GM03348 (cell line): Measurements from ENCODE around the gene RNF126.
A peak's percentile ranks its signal among the peaks of the same experiment; 100 is the strongest.
"Not testable (repeated sequence)": the region's sequence is repeated elsewhere in the genome, so short reads cannot be mapped to it uniquely, and the experiment has no call there.

Experiments used
- DNase-seq: peaks from one replicate; pipeline ENCODE4 v3.0.0; 2012; ENCODE audit warnings: low spot score

The RNF126 gene

DNA sequence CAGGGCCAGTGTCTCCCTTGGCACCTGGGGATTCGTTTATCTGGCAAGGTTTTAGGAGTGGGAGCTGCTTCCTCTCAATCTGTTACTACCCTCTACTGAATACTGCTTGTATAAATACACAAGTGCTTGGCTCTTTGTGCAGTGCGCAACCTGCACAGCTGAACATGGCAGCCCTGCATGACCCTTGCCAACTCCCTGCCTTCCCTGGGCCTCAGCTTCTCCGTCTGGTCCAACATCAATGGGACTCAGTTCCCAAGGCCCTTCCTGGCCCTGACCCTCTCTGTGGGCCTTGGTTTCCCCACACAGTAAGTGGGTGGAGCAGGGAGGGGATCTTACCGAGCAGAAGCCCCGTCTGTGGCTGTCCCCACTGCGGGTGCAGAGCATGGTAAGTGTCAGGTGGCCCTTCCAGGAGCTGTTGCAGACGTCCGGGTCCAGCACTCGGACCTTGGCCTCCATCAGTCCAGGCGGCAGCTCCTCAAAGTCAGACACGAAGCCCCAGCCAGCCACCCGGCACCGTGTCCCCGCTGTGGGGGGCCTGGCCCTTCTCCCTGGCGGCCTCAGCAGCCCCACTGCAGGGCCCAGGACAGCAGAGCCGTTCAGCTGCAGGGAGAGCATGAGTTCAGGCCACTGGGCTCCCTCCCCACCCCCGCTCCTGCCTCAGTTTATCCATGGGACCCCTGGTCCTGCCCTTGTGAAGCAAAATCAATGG lies 23.7 kb upstream of the RNF126 start:
- DNase-seq, result no peak

DNA sequence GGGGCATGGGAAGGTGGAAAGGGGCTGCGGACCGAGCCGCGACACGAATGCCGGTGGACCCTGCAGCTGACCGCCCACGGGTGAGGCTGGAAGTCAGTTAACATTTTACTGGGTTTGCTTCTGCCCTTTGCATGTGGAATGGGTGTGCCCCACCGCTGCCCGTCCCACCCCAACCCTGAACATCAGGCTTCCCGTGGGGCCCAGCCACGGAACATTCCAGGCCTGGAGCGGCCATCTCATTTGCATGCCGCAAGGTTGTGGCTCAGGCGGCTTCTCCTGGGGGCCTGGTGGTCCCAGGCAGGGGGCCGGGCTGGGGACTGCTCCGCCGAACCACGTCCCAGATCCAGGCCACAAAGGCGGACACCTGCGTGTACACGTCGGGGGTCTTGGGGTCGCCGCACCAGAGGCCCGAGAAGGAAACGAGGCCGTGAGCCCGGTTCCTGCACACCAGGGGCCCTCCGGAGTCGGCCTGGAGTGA lies 22.5 kb upstream of the RNF126 start:
- no peak for DNase-seq

DNA sequence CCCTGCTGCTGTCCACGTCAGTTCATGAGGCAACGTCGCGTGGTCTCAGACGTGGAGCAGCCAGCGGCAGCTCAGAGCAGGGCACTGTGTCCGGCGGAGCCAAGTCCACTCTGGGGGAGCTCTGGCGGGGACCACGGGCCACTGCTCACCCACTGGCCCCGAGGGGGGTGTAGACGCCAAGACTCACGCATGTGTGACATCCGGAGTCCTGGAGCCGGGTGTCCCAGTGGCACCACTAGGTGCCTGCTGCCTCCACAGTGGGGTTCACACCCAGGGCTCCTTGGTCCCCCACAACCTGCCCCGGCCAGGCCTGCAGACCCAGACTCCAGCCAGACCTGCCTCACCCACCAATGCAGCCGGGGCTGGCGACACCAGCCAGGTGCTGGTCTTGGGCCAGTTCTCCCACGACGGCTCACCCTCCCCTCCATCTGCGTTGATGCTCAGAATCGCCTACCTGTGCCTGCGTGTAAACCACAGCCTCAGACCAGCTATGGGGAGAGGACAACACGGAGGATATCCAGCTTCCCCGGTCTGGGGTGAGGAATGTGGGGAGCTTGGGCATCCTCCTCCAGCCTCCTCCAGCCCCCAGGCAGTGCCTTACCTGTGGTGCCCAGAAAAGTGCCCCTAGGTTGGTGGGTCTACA lies 19.8 kb upstream of the RNF126 start:
- DNase-seq, result no peak

DNA sequence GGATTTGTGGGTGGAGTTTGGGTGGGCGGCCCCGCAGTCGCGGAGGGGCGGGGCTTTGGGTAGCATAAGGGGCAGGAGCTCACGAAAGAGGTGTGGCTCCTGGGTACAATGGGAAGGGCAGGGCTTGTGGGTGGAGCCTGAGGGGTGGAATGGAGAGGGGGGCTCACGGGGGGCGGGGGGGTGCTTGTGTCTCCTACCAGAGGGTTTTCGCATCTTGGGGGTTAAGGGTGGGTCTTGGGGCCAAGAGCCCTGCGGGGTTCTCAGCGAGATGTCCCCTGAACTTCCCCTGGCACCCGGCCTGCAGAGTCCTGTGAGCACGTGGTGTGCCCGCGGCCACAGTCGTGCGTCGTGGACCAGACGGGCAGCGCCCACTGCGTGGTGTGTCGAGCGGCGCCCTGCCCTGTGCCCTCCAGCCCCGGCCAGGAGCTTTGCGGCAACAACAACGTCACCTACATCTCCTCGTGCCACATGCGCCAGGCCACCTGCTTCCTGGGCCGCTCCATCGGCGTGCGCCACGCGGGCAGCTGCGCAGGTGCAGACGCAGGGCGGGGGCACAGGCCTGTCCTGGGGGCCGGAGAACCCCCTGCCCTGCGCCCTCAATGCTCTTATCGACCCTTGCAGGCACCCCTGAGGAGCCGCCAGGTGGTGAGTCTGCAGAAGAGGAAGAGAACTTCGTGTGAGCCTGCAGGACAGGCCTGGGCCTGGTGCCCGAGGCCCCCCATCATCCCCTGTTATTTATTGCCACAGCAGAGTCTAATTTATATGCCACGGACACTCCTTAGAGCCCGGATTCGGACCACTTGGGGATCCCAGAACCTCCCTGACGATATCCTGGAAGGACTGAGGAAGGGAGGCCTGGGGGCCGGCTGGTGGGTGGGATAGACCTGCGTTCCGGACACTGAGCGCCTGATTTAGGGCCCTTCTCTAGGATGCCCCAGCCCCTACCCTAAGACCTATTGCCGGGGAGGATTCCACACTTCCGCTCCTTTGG lies 18.3 kb upstream of the RNF126 start:
- DNase-seq, result no peak

DNA sequence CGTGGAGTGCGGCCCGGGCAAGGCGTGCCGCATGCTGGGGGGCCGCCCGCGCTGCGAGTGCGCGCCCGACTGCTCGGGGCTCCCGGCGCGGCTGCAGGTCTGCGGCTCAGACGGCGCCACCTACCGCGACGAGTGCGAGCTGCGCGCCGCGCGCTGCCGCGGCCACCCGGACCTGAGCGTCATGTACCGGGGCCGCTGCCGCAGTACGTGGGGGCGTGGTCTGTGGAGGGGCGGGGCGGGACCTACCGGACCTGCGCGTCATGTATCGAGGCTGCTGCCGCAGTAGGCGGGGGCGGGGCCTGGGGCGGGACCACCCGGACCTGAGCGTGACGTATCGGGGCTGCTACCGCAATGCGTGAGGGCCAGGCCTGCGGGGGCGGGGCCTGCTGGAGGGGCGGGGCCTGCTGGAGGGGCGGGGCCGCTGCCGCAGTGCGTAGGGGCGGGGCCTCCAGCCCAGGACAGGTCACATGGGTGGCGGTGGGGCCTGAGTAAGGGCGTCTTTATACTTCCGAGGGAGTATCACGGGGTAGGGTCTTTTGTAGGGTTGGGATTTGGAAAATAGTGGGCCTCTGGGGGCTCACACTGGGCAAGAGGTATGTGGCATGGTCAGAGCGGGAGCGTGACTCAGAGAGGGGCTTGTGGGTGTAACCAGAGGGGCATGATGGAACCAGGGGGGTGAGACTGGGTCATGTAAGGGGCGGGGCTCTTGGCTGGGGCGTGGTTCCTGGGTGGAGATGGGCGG lies 17.4 kb upstream of the RNF126 start:
- DNase-seq, result peak; percentile 98

DNA sequence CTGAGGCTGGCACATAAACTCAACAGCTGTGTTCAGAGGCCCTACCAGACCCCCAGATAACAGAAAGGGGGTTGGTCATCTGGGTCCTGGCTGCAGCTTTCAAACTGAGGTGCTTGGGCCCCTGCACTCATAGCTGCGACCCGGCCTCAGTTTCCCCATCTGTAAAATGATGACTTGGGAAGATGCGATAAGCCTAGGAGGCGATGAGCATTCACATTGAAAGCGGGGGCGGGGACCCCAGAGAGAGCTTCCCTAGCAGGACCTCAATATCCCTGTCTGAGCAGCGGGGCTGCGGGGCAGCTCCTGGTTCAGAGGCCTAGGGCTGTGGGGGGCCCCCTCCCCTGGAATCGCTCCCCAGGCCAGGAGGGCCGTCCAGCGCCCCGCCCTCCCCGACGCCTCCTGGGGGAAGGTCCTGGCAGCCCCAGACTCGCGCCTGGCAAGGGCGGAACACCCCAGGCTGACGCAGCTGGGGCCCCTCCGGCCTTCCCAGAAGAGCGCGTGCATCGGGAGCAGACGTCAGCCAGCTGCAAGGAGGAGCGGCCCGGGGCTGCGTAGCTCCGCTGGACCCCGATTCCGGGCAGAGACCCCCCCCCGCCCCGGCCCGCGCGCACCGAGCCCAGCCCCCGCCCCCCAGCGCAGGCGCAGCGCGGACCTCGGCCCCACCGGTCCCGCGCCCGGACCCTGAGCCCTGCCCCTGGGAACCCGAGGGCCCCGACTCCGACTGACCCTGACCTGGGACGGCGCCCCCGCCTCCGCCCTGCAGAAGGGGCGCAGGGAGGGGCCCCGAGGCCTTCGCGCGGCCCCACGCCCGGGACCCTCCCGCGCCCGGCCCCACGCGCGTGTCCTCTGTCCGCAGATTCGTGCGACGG lies 16.6 kb upstream of the RNF126 start:
- DNase-seq, result peak; percentile 80

DNA sequence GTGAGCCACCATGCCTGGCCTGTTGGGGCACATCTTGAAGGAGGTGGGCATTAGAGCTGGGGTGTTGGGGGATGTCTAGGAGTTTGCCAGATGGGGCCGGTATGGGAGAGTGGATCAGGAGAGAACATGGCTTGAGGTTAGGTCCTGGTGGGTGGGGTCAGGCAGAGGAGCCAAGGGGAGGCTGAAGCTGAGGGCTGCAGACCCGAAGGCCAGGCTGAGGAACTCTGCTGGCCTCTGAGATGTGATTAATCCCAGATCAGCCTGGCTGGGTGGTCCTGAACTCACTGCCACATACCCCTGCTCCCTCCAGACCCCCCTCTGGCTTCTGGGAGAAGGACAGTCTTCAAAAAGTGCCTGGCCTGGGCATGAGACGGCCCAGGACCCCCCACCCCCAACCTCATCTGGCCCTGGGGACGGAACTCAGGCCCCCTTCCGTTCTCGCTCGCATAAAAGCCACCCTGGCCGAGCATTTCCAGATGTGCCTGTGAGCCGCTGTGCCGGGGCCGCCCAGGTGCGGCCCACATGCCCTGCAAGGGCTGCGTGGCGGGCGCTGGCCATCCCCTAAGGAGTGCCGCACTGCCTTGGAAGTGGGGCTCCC lies 15.9 kb upstream of the RNF126 start:
- no peak for DNase-seq

DNA sequence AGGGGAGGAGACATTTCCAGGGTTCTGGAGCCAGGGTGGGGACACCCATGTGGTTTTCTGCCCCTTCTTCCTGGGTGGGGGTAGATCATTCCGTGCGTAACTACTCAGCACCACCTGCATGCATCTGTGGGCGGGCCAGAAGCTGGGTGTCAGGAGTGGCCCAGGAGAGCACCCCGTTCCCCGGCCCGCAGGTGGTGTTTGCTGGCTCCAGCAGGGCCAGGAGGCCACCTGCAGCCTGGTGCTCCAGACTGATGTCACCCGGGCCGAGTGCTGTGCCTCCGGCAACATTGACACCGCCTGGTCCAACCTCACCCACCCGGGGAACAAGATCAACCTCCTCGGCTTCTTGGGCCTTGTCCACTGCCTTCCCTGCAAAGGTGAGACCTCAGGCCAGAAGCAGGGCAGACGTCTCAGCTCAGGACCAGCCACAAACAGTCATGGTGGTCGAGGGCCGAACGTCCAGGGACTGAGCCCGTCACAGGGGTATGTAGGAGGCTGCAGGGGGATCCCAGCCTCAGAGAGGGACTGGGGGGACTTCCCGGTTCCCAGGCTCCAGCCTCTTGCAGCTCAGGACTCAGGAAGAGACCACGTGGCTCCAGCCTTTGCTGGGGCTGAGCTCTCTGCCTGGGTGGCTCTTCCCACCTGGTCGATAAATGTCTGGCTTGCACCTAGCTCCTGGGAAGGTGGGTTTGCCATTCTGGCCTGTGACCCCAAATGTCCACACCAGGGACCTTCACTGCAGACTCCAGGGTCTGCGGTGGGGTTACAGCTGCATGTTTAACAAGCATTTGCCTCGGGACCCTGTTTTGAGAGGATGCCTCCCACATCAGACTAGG lies 14.8 kb upstream of the RNF126 start:
- DNase-seq, result no peak

DNA sequence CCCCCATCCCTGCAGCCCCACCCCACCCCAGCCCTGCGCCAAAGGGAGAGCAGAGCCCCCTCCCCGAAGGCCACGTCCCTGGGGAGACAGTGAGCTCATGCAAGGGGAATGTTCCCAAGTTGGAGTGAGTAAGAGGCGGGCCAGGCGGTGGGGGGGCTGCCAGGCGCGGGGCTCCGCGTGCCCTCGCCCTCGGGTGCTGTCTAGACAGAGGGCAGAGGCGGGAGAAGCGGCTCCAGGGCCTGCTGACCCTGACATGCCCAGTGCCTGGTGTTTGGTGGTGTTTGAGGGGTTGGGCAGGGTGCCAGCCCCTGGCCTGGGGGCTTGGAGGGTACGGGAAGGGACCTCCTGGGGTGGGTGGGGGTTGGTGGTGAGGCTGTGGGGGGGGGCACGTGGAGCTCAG lies 14.2 kb upstream of the RNF126 start:
- DNase-seq, result peak; percentile 92

DNA sequence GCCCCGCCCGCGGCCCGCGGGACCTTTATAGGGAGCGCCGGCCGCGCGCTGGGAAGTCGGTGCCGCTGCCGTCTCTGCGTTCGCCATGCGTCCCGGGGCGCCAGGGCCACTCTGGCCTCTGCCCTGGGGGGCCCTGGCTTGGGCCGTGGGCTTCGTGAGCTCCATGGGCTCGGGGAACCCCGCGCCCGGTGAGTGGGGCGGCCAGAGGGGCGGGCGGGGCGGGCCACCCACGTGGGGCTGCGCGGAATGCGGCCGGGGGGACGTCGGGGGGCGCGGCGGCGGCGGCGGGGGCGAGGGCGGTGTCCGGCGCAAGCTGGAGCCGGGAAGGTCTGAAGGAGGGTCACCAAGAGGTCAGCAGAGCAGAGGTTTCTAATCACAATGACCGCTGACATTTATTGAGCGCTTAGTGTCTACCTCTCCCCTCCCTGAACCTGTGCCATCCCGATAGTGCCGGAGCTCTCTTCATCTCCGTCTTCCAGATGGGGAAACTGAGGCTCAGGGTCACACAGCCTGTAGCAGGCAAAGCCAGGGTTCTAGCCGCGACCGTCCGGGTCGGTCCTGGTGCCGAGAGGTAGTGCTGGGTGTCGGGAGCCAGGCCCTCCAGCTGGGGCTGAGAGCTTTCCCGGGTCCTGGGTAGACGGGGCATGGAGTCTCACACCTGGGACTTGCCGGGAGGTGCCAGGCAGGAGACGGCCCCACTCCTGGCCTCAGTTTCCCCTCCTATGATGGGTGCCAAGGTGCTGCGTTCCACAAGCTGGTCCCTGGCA lies 13.5 kb upstream of the RNF126 start, which contains the start of gene FSTL3:
TSS of gene FSTL3 (plus strand) at position 54 of the 767 bp plus-strand sequence. CDS start at position 86, 32 bp downstream.
- DNase-seq, result peak; percentile 78

DNA sequence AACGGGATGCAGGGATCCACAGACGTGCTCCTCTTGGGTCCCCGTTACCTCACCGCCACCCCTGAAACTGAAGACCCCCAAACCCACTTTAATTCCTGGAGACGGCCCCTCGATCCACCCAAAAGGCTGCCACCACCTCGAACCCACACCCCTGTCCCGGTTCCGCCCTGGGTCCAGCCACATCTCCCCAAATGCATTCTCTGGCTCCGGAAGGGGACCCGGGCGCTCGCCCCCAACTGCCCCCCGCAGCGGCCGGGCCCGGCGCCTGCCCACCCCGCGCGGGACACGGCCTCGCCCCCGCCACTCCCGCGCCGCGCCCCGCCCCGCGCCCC lies 13.0 kb upstream of the RNF126 start:
- no peak for DNase-seq

DNA sequence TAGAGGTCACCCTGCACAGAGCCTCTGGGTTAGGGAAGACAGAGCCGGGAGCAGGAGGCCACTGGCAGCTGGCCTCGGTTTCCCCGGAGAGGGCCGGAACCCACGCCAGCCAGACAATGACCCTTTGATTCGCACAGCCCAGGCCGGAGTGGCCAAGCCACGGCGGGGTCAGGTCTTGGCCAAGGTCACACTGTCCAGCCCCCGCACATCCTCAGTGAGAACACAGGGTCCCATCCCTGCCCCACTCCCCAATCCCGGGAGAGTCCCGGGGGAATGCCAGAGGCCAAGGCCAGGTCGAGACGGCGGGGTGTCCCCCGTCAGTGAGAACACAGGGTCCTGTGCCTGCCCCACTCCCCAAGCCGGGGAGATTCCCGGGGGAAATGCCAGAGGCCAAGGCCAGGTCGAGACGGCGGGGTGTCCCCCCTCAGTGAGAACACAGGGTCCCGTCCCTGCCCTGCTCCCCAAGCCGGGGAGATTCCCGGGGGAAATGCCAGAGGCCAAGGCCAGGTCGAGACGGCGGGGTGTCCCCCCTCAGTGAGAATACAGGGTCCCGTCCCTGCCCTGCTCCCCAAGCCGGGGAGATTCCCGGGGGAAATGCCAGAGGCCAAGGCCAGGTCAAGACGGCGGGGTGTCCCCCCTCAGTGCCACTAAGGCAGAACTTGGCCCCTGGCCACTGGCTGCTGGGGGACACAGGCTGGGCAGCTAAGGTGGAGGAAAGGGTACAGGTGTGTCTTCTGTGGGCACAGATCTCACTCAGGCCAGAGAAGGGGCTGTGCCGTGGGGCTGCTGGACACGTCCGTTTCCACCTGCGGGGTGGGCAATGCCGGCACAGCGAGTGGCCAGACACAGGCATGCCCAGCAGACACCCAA lies 11.5 kb upstream of the RNF126 start:
- no peak for DNase-seq

DNA sequence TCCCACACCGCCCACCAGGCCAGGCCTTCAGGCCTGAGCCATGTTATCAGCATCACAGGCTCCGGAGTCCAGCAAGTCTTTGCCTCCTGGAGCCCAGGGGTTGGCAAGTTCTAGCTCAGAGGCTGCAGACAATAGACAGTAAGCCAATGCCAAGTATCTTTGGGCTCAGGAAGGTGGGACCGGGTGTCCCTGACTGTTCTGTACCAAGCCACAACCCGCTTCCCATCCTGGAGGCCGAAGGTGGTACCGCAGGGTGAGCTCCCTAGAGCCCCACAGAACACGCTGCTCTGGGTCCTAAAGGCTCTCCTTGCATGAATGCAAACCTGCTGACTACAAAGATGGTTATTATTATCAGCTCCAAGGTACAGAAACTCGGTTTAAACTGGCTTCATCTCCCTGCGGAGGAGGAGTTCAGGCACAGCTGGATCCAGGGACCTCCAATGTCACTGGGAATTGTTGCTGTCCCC lies 7.6 kb upstream of the RNF126 start:
- DNase-seq, result no peak

DNA sequence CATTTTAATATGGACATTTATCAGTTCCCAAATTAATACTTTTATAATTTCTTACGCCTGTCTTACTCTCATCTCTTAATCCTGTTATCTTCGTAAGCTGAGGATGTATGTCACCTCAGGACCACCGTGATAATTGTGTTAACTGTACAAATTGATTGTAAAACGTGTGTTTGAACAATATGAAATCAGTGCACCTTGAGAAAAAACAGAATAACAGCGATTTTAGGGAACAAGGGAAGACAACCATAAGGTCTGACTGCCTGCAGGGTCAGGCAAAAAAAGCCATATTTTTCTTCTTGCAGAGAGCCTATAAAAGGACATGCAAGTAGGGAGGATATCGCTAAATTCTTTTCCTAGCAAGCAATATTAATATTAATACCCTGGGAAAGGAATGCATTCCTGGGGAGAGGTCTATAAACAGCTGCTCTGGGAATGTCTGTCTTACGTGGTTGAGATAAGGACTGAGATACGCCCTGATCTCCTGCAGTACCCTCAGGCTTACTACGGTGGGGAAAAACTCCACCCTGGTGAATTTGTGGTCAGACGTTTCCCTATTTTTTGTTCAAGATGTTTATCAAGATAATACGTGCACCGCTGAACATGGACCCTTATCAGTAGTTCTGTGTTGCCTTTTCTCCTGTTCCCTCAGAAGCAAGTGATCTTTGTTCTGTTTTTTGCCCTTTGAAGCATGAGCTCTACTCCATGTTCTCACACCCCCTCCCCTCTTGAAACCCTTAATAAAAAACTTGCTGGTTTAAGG lies 5.8 kb upstream of the RNF126 start:
- not testable (repeated sequence) for DNase-seq

DNA sequence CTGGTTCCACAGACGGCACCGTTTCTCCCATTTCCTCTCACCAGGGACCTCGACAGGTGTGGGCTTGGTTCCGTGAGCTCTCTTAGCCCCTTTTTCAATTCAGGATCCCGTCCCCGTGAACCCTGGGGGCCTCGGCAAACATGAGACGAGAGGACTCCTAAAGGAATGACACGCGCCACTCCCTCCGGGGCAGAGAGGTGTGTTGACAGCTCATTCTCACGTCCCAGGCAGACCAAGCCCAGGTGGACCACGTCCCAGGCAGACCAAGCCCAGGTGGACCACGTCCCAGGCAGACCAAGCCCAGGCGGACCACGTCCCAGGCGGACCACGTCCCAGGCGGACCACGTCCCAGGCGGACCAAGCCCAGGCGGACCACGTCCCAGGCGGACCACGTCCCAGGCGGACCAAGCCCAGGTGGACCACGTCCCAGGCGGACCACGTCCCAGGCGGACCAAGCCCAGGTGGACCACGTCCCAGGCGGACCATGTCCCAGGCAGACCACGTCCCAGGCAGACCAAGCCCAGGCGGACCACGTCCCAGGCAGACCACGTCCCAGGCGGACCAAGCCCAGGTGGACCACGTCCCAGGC lies 4.1 kb upstream of the RNF126 start:
- not testable (repeated sequence) for DNase-seq

DNA sequence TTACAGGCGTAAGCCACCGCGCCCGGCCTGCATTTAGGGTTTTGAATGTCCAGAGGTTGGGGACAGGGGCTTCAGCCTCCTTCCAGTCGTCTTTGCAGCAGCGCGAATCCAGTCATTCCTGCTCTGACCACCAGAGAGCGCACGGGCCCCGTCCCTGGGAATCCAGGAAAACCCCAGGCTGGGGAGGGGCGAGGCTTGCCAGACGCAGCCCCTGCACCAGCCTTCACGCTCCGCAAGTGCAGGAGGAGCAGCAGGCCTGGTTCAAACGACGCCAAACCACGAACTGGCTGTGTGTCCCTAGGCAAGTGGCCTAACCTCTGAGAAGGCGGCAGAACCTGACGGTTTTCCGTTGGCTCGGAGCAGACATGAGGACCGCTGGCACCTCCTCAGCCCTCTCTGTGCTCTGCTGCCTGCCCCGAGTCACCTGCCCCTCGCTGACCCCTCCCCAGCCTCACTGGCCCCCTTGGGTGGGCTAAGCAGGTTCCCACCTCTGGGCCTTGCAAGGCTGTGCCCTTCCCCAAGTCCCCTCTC lies 2.0 kb upstream of the RNF126 start:
- DNase-seq, result peak; percentile 89
